Hindlimb muscle (tissue), 1 donor: ENCODE data around the gene MICOS13. TPM values are rescaled to one million over a fixed set of nuclear protein-coding genes. Genes with fewer than 3 reads are reported as not detected.

ENCODE experiments used
- DNase-seq: peaks from one replicate; pipeline ENCODE4 v3.0.0-alpha.2; 2013
- polyA plus RNA-seq: library from polyadenylated mRNA; unstranded; fragments of 120-200 nt; gene quantifications from one replicate; pipeline ENCODE4 v1.2.1, GENCODE V29; 2013; ENCODE audit not compliant: insufficient read length

The MICOS13 gene
- polyA plus RNA-seq, 1 donor, result 101 TPM

GRCh38 chr19:5628461-5628860 is 51.9 kb downstream of the MICOS13 start:
- no peak for DNase-seq

Other genes with a start within 250 kb of the MICOS13 start
- not detected for gene ZNRF4, start 225.1 kb downstream of the MICOS13 start, polyA plus RNA-seq
- 0.86 TPM for gene TINCR, start 112.6 kb downstream of the MICOS13 start, polyA plus RNA-seq
- 51.7 TPM for gene SAFB2, start 57.7 kb downstream of the MICOS13 start, polyA plus RNA-seq
- gene SAFB, start 57.4 kb downstream of the MICOS13 start, polyA plus RNA-seq, result 97.1 TPM
- gene HSD11B1L, start 511 bp upstream of the MICOS13 start, polyA plus RNA-seq, result 6.3 TPM
- gene RPL36, start 9.8 kb upstream of the MICOS13 start, polyA plus RNA-seq, result 1,417 TPM
- 67.0 TPM for gene LONP1, start 39.6 kb upstream of the MICOS13 start, polyA plus RNA-seq
- not detected for gene CATSPERD, start 40.1 kb upstream of the MICOS13 start, polyA plus RNA-seq
- gene PRR22, start 104.2 kb upstream of the MICOS13 start, polyA plus RNA-seq, result 2.3 TPM
- 23.2 TPM for gene DUS3L, start 110.6 kb upstream of the MICOS13 start, polyA plus RNA-seq
- 0.53 TPM for gene NRTN, start 124.6 kb upstream of the MICOS13 start, polyA plus RNA-seq
- gene FUT6, start 159.2 kb upstream of the MICOS13 start, polyA plus RNA-seq, result not detected
- 0.19 TPM for gene FUT3, start 170.9 kb upstream of the MICOS13 start, polyA plus RNA-seq
- not detected for gene FUT5, start 190.0 kb upstream of the MICOS13 start, polyA plus RNA-seq
- gene NDUFA11, start 223.3 kb upstream of the MICOS13 start, polyA plus RNA-seq, result 215 TPM
- 5.1 TPM for gene VMAC, start 224.4 kb upstream of the MICOS13 start, polyA plus RNA-seq
- gene CAPS, start 233.7 kb upstream of the MICOS13 start, polyA plus RNA-seq, result 8.0 TPM